A549 treated with CORT108297 at 1 μM for 4 hours (cell line): ENCODE results near the gene RASGRF2. TPM values are rescaled to one million over a fixed set of nuclear protein-coding genes. Genes with fewer than 3 reads are reported as not detected.

ENCODE experiments used
- total RNA-seq: library from RNA; stranded (reverse); fragments of 200-300 nt; extraction: Qiagen RNA extraction; gene quantifications from 5 replicates; pipeline ENCODE4 v1.2.3, GENCODE V29; 2022

Gene RASGRF2
- 1.8 to 2.1 TPM (median 2.1 TPM) in 5 replicates for total RNA-seq

DNA sequence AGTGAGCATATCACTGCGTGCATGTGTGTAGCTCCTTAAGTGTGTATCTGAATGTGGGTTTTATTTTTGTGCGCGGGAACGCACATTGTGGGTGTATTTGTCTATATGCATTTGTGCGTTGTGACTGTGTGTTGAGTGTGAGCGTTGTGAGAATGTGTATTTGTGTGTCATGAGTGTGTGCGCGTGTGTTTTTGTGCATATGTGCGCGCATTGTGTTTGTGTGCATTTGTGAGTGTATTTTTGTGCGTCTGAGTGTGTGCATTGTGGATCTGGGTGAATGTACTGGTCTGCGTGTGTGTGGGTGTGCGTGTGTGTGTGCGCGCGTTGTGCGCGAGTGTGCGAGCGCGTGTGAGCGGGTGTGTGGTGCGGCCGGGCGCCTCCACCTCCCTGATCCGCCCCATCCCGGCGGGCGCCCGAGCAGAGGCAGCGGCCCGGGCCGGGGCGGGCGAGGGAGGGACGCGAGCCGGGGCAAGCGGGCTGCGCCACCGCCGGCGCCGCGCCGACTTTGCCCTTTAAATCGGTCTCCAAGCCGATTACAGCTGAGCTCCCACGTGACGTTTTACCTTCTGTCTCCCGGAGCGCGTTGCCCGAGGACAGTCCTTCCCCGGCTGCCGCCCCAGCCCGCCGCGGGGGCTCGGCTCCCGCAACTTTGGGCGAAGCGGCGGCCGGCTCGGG is at the start of gene RASGRF2:
Gene RASGRF2, plus strand, starts transcription at position 596 of the 675 bp plus-strand sequence. CDS start 376 bp downstream, outside the sequence.

GRCh38 chr5:81233080-81233634 is 273.0 kb downstream of the RASGRF2 start, which contains the start of gene CKMT2:
Gene CKMT2 (plus strand): TSS chr5:81233322. CDS start chr5:81251133, 17,811 bp downstream.

